C4-2B (cell line): ENCODE results near the gene BHLHA15.

Source experiments
- ZFX ChIP-seq: fragments of 450-650 bp; IDR thresholded peaks from 2 replicates; pipeline ENCODE4 v1.6.1; 2017
- TF ChIP-seq, protein P1 (sequence below): fragments of 450-650 bp; conservative IDR thresholded peaks from 2 replicates; pipeline ENCODE4 v1.5.1; 2017; ENCODE audit warnings: mild to moderate bottlenecking

DNA sequence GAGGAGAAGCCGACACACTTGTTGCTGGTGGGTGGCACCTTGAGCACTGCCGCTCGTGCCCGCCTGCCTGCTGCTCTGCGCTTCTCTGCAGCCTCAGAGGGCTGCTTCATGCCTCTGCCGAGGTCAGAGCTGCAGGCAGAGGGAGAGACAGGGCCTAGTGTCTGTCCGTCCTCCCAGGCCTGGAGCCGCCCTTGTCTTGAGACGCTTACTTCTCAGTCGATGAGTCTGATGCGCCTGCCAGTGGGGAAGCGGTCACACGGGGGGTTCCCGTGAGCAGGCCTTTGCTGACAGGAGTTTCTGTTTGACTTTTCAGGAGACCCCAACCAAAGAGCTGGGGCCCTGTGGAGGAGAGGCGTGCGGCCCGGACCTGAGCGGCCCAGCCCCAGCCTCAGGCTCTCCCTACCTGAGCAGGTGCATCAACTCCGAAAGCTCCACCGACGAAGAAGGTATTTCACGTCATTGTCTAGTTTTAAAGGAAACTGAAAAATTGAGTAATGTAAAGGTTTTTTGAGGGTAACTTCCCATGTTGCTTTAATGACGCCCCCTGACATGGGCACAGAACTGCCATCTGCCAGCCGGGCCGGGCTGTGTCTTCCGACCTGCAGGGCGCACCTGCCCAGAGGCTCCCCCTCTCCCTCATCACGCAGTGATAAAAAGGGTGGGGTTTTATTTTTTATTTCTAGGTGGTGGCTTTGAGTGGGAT is 7.8 kb upstream of the BHLHA15 start:
- TF ChIP-seq, protein P1, sequence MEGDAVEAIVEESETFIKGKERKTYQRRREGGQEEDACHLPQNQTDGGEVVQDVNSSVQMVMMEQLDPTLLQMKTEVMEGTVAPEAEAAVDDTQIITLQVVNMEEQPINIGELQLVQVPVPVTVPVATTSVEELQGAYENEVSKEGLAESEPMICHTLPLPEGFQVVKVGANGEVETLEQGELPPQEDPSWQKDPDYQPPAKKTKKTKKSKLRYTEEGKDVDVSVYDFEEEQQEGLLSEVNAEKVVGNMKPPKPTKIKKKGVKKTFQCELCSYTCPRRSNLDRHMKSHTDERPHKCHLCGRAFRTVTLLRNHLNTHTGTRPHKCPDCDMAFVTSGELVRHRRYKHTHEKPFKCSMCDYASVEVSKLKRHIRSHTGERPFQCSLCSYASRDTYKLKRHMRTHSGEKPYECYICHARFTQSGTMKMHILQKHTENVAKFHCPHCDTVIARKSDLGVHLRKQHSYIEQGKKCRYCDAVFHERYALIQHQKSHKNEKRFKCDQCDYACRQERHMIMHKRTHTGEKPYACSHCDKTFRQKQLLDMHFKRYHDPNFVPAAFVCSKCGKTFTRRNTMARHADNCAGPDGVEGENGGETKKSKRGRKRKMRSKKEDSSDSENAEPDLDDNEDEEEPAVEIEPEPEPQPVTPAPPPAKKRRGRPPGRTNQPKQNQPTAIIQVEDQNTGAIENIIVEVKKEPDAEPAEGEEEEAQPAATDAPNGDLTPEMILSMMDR: no peak
- TF ChIP-seq ZFX: no peak
